ENCODE data around the gene DHRS3. TPM values are rescaled to one million over a fixed set of nuclear protein-coding genes. Genes with fewer than 3 reads are reported as not detected.

The DHRS3 gene
- polyA plus RNA-seq, 1 donor (not counting 4 experiments of a cell fraction or from before 2014, with no cell fraction given): 10.7 TPM

GRCh38 chr1:12637693-12638092 lies 19.7 kb upstream of the DHRS3 start:
- FAIRE-seq (no peak), DNase-seq (ENCODE audit: low read depth, low spot score) (no peak)
- H3K4me3 ChIP-seq (ENCODE audit: control insufficient read depth in 2 of 3, extremely low read depth in 1 of 3, insufficient read depth in 2 of 3, low read depth in 1 of 3, low read length in 3 of 3): no peak overlapping the region
- H3K36me3 ChIP-seq (ENCODE audit: control insufficient read depth in 2 of 2, extremely low read depth in 1 of 2, insufficient read depth in 2 of 2, low read length in 2 of 2): no peaks in the 10 kb centered on the region
- H3K27ac ChIP-seq (ENCODE audit: control insufficient read depth, insufficient read depth, low read length): no peak overlapping the region
- H3K79me2 ChIP-seq (ENCODE audit: control insufficient read depth, insufficient read depth, low read length): no peaks in the 10 kb centered on the region
- H3K9me3 ChIP-seq (ENCODE audit: control insufficient read depth, low read depth, low read length): peaks cover 6% of the 10 kb centered on the region
- no peaks in the 10 kb centered on the region for H3K27me3 ChIP-seq (ENCODE audit: control insufficient read depth, extremely low read depth, insufficient read depth, low read length)
- H3K9me1 ChIP-seq (ENCODE audit: control insufficient read depth, extremely low read depth, insufficient read depth, low read length): no peaks in the 10 kb centered on the region
- no peak for TF ChIP-seq EZH2 (IDR thresholded peaks at IDR 0.05; ENCODE audit: low read length)
- no peak for TF ChIP-seq CTCF (optimal IDR thresholded peaks at IDR 0.05 in 1 of 3, IDR thresholded peaks at IDR 0.05 in 1 of 3, conservative IDR thresholded peaks at IDR 0.05 in 1 of 3; ENCODE audit: extremely low read depth in 1 of 3, insufficient read depth in 2 of 3, low read length in 3 of 3)
- no peak overlapping the region for H2AFZ ChIP-seq (ENCODE audit: control insufficient read depth, low read length)
- dilution Hi-C loops (cut with MboI; ENCODE audit: extremely low pct_ligation_motif_present, low sequenced_read_pairs): no loop called here
- H3K4me2 ChIP-seq (ENCODE audit: control insufficient read depth, extremely low read depth, insufficient read depth, low read depth, low read length): no peak overlapping the region
- H3K9ac ChIP-seq (ENCODE audit: control insufficient read depth, extremely low read depth, insufficient read depth, low read length): no peak overlapping the region
- H3K4me1 ChIP-seq (ENCODE audit: control insufficient read depth, extremely low read depth, insufficient read depth, low read length): no peaks in the 10 kb centered on the region
- no peaks in the 10 kb centered on the region for H4K20me1 ChIP-seq (ENCODE audit: control insufficient read depth, extremely low read depth, insufficient read depth, low read length)

GRCh38 chr1:12636098-12636950 lies 18.3 kb upstream of the DHRS3 start:
- no peaks in the 10 kb centered on the region for H4K20me1 ChIP-seq (ENCODE audit: control insufficient read depth, extremely low read depth, insufficient read depth, low read length)
- no peaks in the 10 kb centered on the region for H3K36me3 ChIP-seq (ENCODE audit: control insufficient read depth in 2 of 2, extremely low read depth in 1 of 2, insufficient read depth in 2 of 2, low read length in 2 of 2)
- H3K4me2 ChIP-seq (ENCODE audit: control insufficient read depth, extremely low read depth, insufficient read depth, low read depth, low read length): no peak overlapping the region
- peaks cover 6% of the 10 kb centered on the region for H3K9me3 ChIP-seq (ENCODE audit: control insufficient read depth, low read depth, low read length)
- H3K9ac ChIP-seq (ENCODE audit: control insufficient read depth, extremely low read depth, insufficient read depth, low read length): no peak overlapping the region
- no peaks in the 10 kb centered on the region for H3K4me1 ChIP-seq (ENCODE audit: control insufficient read depth, extremely low read depth, insufficient read depth, low read length)
- H2AFZ ChIP-seq (ENCODE audit: control insufficient read depth, low read length): no peak overlapping the region
- no peak overlapping the region for H3K4me3 ChIP-seq (ENCODE audit: control insufficient read depth in 2 of 3, extremely low read depth in 1 of 3, insufficient read depth in 2 of 3, low read depth in 1 of 3, low read length in 3 of 3)
- H3K27me3 ChIP-seq (ENCODE audit: control insufficient read depth, extremely low read depth, insufficient read depth, low read length): no peaks in the 10 kb centered on the region
- no peak overlapping the region for H3K27ac ChIP-seq (ENCODE audit: control insufficient read depth, insufficient read depth, low read length)
- DNase-seq (ENCODE audit: low read depth, low spot score): no peak
- H3K79me2 ChIP-seq (ENCODE audit: control insufficient read depth, insufficient read depth, low read length): no peaks in the 10 kb centered on the region
- FAIRE-seq: no peak
- H3K9me1 ChIP-seq (ENCODE audit: control insufficient read depth, extremely low read depth, insufficient read depth, low read length): no peaks in the 10 kb centered on the region
- dilution Hi-C loops (cut with MboI; ENCODE audit: extremely low pct_ligation_motif_present, low sequenced_read_pairs): no loop called here
- TF ChIP-seq CTCF (optimal IDR thresholded peaks at IDR 0.05 in 1 of 3, IDR thresholded peaks at IDR 0.05 in 1 of 3, conservative IDR thresholded peaks at IDR 0.05 in 1 of 3; ENCODE audit: extremely low read depth in 1 of 3, insufficient read depth in 2 of 3, low read length in 3 of 3) (no peak), EZH2 (IDR thresholded peaks at IDR 0.05; ENCODE audit: low read length) (no peak)

Data from keratinocyte (primary cell).